HG03175 (cell line): ENCODE data around the gene PDIA2.
"Not testable (repeated sequence)": the region's sequence is repeated elsewhere in the genome, so short reads cannot be mapped to it uniquely, and the experiment has no call there.

Experiments used
- ATAC-seq: cut with Tn5 transposase; IDR thresholded peaks from one replicate; pipeline ENCODE4 v1.9.1; 2021; ENCODE audit warnings: mild to moderate bottlenecking, moderate library complexity; ENCODE audit not compliant: unreplicated experiment

The PDIA2 gene

GRCh38 chr16:283033-283805 is at the start of gene PDIA2:
PDIA2 (plus strand) TSS chr16:283164; CDS start chr16:283170, 6 bp downstream.
- no peak for ATAC-seq

GRCh38 chr16:234468-235305 is 48.3 kb upstream of the PDIA2 start, which contains the start of gene FAM234A:
FAM234A (plus strand) TSS chr16:234821; CDS start chr16:254414, 19,593 bp downstream.
- peak; percentile 82 for ATAC-seq

GRCh38 chr16:239948-240277 is 43.1 kb upstream of the PDIA2 start:
- no peak for ATAC-seq

GRCh38 chr16:240559-240958 is 42.4 kb upstream of the PDIA2 start:
- ATAC-seq, result no peak

GRCh38 chr16:242281-242680 is 40.7 kb upstream of the PDIA2 start:
- no peak for ATAC-seq

GRCh38 chr16:243348-243747 is 39.6 kb upstream of the PDIA2 start:
- ATAC-seq, result no peak

GRCh38 chr16:245105-245504 is 37.9 kb upstream of the PDIA2 start:
- ATAC-seq, result no peak

- ATAC-seq, result no peak
Measured at GRCh38 chr16:247027-247426, 35.9 kb upstream of the PDIA2 start.

GRCh38 chr16:249431-249830 is 33.5 kb upstream of the PDIA2 start:
- no peak for ATAC-seq

GRCh38 chr16:252366-253337 is 30.3 kb upstream of the PDIA2 start:
- ATAC-seq, result no peak

GRCh38 chr16:253833-254232 is 29.1 kb upstream of the PDIA2 start:
- no peak for ATAC-seq

- ATAC-seq, result no peak
Measured at GRCh38 chr16:254461-254860, 28.5 kb upstream of the PDIA2 start.

- no peak for ATAC-seq
Measured at GRCh38 chr16:255183-255582, 27.8 kb upstream of the PDIA2 start.

- not testable (repeated sequence) for ATAC-seq
Measured at GRCh38 chr16:258091-258490, 24.9 kb upstream of the PDIA2 start.

GRCh38 chr16:259226-259625 is 23.7 kb upstream of the PDIA2 start:
- ATAC-seq, result no peak

GRCh38 chr16:259814-260253 is 23.1 kb upstream of the PDIA2 start:
- ATAC-seq, result no peak

GRCh38 chr16:260326-260725 is 22.6 kb upstream of the PDIA2 start:
- ATAC-seq, result no peak

GRCh38 chr16:261031-261691 is 21.8 kb upstream of the PDIA2 start:
- no peak for ATAC-seq

GRCh38 chr16:262121-262745 is 20.7 kb upstream of the PDIA2 start:
- ATAC-seq, result no peak
